ENCODE results near the gene CASP8. TPM values are rescaled to one million over a fixed set of nuclear protein-coding genes. Genes with fewer than 3 reads are reported as not detected.

The CASP8 gene
- total RNA-seq, 1 experiment from 2014 or later, result 101 TPM

Other genes with a start within 250 kb of the CASP8 start
- gene HYCC2, start 188.9 kb upstream of the CASP8 start, total RNA-seq (2014; rRNA removed; shearing (Covaris generic)), result 8.6 and 22.8 TPM in 2 replicates
- 238 and 435 TPM in 2 replicates for gene NDUFB3, start 188.5 kb upstream of the CASP8 start, total RNA-seq (2014; rRNA removed; shearing (Covaris generic))
- 57.2 and 57.8 TPM in 2 replicates for gene CFLAR, start 144.4 kb upstream of the CASP8 start, total RNA-seq (2014; rRNA removed; shearing (Covaris generic))
- 3.2 and 3.9 TPM in 2 replicates for gene CASP10, start 77.4 kb upstream of the CASP8 start, total RNA-seq (2014; rRNA removed; shearing (Covaris generic))
- gene FLACC1, start 96.8 kb downstream of the CASP8 start, total RNA-seq (2014; rRNA removed; shearing (Covaris generic)), result not detected in 2 replicates
- gene TRAK2, start 190.9 kb downstream of the CASP8 start, total RNA-seq (2014; rRNA removed; shearing (Covaris generic)), result 32.6 and 33.0 TPM in 2 replicates
- 51.7 and 64.7 TPM in 2 replicates for gene STRADB, start 191.2 kb downstream of the CASP8 start, total RNA-seq (2014; rRNA removed; shearing (Covaris generic))